ENCODE measurements around the gene MRPL33. TPM values are rescaled to one million over a fixed set of nuclear protein-coding genes. Genes with fewer than 3 reads are reported as not detected.

Gene MRPL33
- total and polyA plus RNA-seq, 2 of the 13 experiments (the other 11 are each of a cell fraction or from before 2014, with no cell fraction given): 69.7 to 218 TPM

- no peak for TF ChIP-seq ZNF20 (CRISPR knock-in tag; IDR thresholded peaks at IDR 0.05)
- no peak for TF ChIP-seq KDM3A (CRISPR knock-in tag; IDR thresholded peaks at IDR 0.05; ENCODE audit: low read depth)
- peak; percentile 63; the same call in 1 of the 2 replicates for TF ChIP-seq ZNF646 (CRISPR knock-in tag; IDR thresholded peaks at IDR 0.05)
- TF ChIP-seq HMGXB4 (CRISPR knock-in tag; IDR thresholded peaks at IDR 0.05; ENCODE audit: borderline replicate concordance in 1 of 2, low read depth in 1 of 2): no peak
- no peak for TF ChIP-seq ARNTL (CRISPR knock-in tag; IDR thresholded peaks at IDR 0.05)
- TF ChIP-seq ZNF501 (CRISPR knock-in tag; IDR thresholded peaks at IDR 0.05): no peak
- TF ChIP-seq ZBTB7A (CRISPR knock-in tag; IDR thresholded peaks at IDR 0.05): no peak
- TF ChIP-seq ZNF33B (CRISPR knock-in tag; IDR thresholded peaks at IDR 0.05): no peak
- TF ChIP-seq ATF5 (CRISPR knock-in tag; IDR thresholded peaks at IDR 0.05; ENCODE audit: low read depth): no peak
- TF ChIP-seq ZBTB7B (CRISPR knock-in tag; IDR thresholded peaks at IDR 0.05): 0 out of 2 replicates have a peak, but pooled peaks have one; percentile 17
- no peak for TF ChIP-seq ZNF225 (CRISPR knock-in tag; IDR thresholded peaks at IDR 0.05)
- TF ChIP-seq PRDM15 (CRISPR knock-in tag; IDR thresholded peaks at IDR 0.05): no peak
- TF ChIP-seq ZNF883 (CRISPR knock-in tag; IDR thresholded peaks at IDR 0.05; ENCODE audit: not compliant biosample characterization): peak; percentile 39
- TF ChIP-seq ARNT (IDR thresholded peaks at IDR 0.05): no peak
- TF ChIP-seq ZFP36L2 (CRISPR knock-in tag; IDR thresholded peaks at IDR 0.05): no peak
- TF ChIP-seq MYNN (CRISPR knock-in tag; IDR thresholded peaks at IDR 0.05; ENCODE audit: low read depth): no peak
Measured at GRCh38 chr2:27756544-27757498, 14.7 kb upstream of the MRPL33 start (continued).
